DMS153 treated with DMSO at 0.1 percent for 48 hours (cell line): Measurements from ENCODE around the gene GJA10.
"Not testable (repeated sequence)": the region's sequence is repeated elsewhere in the genome, so short reads cannot be mapped to it uniquely, and the experiment has no call there.

Experiments used
- DNase-seq: peaks from one replicate; lab custom pipeline; 2025; ENCODE audit not compliant: unreplicated experiment; lab: John Stamatoyannopoulos, UW

GJA10 gene

DNA sequence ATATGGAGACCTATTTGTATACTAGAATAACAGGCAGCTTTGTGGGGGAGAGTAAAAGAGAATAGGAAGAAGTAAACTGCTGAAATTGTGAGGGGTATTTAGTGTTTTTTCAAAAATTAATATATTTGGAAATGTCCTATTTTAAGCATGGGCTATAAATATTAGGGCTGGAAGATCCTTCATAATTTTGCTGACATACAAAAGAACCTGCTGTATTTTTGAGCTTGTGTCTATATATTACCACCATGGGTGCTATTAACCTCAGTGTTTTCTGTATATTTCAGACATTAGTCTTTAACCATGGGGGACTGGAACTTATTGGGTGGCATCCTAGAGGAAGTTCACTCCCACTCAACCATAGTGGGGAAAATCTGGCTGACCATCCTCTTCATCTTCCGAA lies at the start of gene GJA10:
GJA10 (plus strand) TSS at position 301 of the 400 bp plus-strand sequence; CDS start at position 301, 0 bp downstream.
- no peak for DNase-seq

DNA sequence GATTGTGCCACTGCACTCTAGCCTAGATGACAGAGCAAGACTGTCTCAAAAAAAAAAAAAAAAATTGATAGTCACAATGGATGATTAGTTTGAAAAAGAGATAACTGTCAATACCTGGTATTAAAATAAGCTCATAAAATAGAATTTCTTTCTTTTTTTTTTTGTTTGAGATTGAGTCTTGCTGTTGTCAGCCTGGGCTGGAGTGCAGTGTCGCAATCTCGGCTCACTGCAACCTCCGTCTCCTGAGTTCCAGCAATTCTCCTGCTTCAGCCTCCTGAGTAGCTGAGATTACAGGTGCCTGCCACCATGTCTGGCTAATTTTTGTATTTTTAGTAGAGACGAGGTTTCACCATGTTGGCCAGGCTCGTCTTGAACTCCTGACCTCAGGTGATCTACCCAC lies 46.8 kb upstream of the GJA10 start:
- not testable (repeated sequence) for DNase-seq

DNA sequence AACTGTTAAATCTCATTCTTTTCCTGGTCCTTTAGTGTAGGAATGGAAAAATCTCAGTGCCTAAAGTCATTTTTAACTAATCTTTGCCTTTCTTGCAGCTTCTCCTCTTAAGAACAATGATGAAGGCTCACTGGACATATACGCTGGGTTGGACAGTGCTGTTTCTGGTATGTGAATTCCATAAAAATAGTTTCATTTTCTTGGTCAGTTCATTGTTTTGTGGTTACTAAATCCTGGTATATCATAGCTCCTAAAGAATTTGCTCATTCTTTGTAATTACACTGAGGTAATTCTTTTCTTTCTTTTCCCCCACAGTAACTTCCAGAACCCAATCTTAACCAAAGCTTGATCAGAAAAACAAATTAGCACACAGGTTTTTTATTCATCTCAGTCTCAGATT lies 41.2 kb upstream of the GJA10 start:
- no peak for DNase-seq

DNA sequence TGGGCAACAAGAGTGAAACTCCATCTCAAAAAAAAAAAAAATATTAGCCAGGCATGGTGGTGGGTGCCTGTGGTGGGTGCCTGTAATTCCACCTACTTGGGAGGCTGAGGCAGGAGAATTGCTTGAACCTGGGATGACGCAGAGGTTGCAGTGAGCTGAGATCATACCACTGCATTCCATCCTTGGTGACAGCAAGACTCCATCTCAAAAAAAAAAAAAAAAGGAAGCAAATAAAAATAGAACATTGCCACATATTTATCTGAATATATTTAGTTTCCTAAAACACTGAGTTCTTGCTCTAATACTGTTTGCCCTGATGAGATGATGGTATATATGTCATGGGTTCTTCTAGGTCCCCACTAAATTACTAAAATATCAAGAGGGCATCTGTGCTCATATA lies 36.2 kb upstream of the GJA10 start:
- no peak for DNase-seq

DNA sequence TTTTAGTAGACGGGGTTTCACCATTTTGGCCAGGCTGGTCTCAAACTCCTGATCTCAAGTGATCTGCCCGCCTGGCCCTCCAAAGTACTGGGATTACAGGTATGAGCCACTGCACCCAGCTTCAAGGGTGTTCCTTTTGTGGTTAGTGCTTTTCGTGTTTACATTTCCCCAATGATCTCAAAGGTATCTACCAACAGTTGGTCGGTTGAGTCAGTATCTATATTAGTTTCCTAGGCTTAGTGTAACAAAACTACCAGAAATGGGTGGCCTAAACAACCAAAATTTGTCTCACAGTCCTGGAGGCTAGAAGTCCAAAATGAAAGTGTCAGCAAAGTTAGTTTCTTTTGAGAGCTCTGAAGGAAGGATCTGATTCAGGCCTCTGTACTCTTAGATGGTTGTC lies 34.5 kb upstream of the GJA10 start:
- no peak for DNase-seq

DNA sequence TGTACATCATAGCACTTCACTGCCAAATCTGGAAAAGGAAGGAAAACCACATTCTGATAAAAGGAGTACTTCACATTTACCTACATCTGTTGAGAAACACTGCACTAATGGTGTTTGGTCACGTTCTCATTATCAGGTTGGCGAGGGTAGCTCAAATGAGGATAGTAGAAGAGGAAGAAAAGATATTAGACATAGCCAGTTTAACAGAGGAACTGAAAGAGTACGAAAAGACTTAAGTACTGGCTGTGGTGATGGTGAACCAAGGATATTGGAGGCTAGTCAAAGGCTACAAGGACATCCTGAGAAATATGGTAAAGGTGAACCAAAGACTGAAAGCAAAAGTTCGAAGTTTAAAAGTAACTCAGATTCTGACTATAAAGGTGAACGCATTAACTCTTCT lies 32.0 kb upstream of the GJA10 start:
- no peak for DNase-seq

DNA sequence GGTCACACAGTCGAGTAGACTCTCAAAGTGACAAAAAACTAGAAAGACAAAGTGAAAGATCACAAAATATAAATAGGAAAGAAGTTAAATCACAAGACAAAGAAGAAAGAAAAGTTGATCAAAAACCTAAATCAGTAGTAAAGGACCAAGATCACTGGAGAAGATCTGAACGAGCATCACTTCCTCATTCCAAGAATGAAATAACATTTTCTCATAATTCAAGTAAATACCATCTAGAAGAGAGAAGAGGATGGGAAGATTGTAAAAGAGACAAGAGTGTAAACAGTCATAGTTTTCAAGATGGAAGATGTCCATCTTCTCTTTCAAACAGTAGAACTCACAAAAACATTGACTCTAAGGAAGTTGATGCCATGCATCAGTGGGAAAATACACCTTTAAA lies 31.6 kb upstream of the GJA10 start:
- no peak for DNase-seq

DNA sequence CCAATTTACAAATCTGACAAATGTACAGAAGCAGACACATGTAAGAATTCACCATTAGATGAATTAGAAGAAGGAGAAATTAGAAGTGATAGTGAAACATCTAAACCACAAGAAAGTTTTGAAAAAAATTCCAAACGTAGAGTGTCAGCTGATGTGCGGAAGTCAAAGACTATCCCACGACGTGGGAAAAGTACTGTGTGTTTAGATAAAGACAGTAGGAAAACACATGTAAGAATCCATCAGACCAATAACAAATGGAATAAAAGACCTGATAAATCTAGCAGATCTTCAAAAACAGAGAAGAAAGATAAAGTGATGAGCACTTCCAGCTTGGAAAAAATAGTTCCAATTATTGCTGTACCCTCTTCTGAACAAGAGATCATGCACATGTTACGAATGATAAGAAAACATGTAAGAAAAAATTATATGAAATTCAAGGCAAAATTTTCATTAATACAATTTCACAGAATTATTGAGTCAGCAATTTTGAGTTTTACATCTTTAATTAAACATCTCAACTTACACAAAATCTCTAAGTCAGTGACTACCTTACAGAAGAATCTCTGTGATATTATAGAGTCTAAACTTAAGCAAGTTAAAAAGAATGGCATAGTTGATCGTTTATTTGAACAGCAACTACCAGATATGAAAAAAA lies 28.1 kb upstream of the GJA10 start:
- no peak for DNase-seq

DNA sequence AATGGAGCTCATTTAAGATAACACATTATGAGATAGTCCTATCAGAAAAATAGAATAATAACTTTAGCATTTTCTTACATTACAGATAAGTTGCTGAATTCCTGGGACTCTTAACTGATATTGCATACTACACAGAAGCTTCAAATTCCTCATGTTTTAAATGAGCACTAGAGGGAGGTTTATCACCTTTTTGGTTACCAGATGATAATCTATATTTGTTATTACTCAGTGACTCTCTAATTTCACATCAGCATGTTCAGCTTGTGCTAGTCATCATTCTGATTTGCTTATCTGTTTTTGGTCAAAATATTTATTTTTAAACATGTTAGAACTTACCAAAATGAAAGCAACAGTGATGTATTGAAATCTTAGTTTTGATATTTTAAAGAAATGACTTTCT lies 20.5 kb upstream of the GJA10 start:
- DNase-seq = no peak

DNA sequence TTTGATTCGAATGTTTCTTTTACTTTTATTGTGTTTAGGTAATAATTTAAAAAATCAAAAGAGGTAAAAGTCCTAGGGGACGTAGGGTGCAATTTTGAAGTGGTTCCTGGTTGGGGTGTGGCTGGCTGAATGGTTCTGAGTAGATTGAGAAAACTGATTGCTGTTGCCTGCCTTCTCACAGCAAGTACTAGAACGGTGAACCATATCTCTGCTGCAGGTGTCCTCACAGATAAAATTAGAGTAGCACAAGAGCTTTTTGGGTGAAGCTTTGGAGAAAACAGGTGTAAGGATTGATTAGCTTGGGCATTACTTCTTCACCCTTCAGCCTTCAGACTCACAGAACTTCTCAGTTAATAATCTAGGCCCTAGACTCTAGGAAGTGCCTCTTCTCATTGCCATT lies 19.8 kb upstream of the GJA10 start:
- no peak for DNase-seq

DNA sequence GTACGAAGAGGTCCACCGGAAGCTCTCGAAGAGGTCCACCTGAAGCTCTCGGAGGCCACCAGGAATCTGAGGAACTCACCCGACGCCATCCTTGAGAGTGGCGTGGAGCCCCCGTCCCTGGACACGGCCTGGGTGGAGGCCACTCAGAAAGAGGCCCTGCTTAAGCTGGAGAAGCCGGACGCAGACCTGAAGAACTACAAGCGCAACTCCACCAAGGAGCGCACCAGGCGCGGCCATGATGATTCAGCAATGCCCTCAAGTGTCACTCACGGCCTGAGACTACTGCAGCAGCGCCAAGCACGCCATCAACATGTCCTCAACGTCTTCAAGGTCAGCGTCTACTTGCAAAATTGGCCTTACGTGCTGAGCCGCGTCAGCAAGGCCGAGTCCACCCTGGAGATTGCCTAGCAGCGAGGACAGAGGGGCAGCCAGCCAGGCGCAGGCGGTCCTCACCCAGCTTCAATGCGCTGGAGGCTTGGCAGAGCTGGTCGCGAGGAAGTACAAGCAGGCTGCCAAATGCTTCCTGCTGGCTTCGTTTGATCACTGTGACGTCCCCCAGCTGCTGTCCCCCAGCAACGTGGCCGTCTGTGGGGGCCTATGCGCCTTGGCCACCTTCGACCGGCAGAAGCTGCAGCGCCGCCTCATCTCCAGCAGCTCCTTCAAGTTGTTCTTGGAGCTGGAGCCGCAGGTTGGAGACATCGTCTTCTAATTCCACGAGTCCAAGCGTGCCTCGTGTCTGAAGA lies 7.7 kb upstream of the GJA10 start:
- DNase-seq = no peak

DNA sequence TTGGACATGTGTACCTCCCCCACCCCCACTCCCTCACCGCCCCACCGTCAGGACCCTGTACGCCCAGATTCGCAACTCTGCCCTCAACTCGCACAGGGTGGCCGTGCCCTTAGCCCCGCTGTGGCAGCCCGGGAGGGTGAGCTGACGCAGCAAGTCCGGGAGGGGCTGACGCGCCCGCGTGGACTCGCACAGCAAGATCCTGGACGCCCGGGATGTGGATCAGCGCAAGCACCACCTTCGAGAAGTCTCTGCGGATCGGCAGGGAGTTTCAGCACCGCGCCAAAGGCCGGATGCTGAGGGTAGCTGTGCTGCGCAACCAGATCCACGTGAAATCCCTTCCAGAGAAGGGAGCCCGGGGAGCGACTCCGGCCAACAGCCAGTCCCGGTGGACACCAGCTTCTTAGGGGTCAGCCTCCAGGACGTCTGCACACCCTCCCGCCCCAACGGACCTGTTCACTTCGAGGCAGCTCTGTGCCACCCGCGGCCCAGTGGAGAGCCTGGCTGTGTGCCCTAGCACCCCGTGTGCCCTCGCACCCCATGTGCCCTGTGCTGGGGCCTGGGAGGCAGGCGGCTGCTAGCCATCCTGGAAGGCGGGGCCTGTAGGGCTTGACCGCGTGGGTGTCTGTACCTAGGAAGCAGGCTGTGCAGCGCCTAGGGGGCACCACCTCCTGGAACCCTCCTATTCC lies 6.7 kb upstream of the GJA10 start:
- DNase-seq = no peak

DNA sequence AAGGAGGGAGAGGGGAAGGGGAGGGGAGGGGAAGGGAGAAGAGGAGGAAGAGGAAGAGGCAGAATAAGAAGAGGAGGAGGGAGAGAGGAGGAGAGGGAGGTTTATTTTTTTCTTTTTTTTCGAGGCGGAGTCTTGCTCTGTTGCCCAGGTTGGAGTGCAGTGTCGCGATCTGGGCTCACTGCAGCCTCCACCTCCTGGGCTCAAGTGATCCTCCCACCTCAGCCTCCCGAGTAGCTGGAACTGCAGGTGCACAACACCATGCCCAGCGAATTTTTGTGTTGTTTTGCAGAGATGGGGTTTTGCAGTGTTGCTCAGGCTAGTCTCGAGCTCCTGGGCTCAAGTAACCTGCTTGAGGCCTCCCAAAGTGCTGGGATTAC lies 6.1 kb upstream of the GJA10 start:
- DNase-seq = no peak

DNA sequence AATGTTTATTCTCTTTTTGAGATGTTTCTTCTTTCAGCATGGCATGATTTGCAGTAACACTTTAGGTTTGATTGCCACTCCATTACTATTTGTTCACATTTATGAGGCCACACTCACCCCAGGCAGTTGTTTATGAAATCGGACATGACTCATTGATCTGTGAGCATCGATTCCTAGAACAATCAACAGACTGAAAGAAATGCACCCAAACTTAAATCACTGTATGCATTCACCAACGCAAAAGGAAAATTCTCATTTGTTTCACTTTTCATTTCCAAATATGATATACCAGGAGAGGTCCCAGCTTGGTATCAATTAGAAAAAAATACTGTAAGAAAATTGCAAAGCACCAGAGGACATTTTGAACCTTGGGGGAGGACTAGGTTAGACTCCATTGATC lies 5.4 kb upstream of the GJA10 start:
- DNase-seq = no peak

DNA sequence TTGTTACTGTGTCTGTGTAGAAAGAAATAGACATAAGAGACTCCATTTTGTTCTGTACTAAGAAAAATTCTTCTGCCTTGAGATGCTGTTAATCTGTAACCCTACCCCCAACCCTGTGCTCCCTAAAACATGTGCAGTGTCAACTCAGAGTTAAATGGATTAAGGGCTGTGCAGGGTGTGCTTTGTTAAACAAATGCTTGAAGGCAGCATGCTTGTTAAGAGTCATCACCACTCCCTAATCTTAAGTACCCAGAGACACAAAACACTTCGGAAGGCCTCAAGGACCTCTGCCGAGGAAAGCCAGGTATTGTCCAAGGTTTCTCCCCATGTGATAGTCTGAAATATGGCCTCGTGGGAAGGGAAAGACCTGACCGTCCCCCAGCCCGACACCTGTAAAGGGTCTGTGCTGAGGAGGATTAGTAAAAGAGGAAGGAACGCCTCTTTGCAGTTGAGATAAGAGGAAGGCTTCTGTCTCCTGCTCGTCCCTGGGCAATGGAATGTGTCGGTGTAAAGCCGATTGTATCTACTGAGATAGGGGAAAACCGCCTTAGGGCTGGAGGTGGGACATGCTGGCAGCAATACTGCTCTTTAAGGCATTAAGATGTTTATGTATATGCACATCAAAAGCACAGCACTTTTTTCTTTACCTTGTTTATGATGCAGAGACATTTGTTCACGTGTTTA lies 3.3 kb upstream of the GJA10 start:
- DNase-seq = not testable (repeated sequence)

DNA sequence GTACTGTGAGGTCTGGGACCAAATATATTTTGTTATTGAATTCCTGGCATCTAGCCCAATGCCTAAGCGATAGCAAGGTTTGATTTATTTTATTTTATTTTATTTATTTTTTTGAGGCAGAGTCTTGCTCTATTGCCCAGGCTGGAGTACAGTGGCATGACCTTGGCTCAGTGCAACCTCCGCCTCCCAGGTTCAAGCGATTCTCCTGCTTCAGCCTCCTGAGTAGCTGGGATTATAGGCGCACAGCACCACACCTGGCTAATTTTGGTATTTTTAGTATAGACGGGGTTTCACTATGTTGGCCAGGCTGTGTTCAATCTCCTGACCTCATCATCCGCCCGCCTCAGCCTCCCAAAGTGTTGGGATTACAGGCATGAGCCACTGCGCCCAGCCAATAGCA lies 1.7 kb upstream of the GJA10 start:
- not testable (repeated sequence) for DNase-seq

DNA sequence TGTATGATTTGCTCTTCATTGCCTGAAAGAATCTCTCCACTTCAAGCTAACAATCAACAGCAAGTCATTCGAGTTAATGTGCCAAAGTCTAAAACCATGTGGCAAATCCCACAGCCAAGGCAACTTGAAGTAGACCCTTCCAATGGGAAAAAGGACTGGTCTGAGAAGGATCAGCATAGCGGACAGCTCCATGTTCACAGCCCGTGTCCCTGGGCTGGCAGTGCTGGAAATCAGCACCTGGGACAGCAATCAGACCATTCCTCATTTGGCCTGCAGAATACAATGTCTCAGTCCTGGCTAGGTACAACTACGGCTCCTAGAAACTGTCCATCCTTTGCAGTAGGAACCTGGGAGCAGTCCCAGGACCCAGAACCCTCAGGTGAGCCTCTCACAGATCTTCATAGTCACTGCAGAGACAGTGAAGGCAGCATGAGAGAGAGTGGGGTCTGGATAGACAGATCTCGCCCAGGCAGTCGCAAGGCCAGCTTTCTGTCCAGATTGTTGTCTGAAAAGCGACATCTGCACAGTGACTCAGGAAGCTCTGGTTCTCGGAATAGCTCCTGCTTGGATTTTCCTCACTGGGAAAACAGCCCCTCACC lies 1.1 kb downstream of the GJA10 start:
- DNase-seq = no peak

DNA sequence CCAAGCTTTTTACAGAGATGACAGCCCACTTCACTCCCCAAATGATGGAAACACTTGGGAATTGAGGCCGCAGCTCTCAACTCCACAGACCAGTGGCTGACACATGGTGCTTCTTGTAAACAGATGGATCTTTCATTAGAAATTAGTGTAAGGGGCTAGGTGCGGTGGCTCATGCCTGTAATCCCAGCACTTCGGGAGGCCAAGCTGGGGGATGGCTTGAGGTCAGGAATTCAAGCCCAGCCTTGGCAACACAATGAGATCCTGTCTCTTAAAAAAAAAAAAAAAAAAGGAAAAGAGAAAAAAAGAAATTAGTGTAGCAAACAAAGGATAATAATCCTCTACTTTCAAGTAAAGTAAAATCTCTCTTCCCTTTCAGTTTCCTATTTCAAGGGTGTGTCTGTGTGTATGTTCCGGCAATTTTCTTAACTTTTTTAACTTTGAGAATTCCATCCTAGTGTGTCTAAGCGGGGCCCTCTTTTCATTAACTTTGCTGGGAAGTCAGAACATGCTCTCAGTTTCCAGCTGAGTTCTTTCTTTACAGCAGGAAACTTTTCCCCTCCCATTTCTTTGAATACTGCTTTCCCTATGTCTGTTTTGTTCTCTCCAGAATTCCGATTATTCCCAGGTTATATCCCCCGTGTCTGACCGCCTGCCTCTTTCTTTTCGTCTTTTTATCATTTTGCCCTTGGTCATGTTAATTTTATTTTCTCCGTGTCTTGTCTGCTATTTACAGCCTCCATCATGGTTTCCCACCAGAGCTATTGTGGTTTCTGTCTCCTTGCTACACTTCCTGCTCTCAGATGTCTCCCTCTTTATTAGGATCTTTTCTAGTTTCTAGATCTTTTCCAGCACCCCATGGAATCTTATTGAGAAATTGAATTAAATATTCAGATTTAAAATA lies 16.0 kb downstream of the GJA10 start:
- not testable (repeated sequence) for DNase-seq

DNA sequence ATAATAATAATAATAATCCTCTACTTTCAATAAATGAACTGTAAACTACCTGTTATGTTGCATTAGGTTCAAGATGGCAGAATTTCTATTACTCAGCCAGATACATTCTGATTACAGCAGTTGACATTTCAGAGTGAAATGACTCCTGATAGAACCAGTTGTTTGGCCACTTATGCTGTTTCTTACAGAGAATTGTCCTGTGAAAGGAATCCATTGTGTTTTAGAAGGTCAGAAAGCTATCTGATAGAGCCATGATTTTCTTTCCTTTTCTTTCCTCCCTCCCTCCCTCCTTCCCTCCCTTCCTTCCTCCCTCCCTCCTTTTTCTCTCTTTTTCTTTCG lies 16.6 kb downstream of the GJA10 start:
- no peak for DNase-seq

DNA sequence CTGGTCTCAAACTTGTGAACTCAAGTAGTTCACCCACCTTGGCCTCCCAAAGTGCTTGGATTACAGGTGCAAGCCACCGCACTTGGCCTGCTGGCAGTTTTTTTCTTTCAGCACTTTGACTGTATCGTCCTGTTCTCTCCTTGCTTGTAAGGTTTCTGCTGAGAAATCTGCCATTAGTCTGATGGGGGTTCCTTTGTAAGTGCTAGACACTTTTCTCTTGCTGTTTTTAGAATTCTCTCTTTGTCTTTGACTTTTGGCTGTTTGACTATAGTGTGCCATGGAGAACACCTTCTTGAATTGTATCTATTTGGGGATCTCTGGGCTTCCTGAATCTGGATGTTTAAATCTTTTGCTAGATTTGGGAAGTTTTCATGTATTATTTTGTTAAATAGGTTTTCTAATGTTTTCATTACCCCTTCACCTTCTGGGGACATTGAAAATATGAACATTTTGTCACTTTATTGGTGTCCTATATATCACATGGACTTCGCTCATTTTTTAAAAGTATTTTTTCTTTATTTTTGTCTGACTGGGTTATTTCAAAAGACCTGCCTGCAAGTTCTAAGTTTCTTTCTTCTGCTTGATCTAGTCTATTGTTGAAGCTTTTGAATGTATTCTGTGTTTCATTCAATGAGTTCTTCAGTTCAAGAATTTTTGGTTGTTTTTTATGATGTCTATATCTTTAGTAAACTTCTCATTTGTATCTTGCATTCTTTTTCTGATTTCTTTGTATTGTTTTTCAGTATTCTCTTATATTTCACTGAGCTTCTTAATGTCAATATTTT lies 22.1 kb downstream of the GJA10 start:
- no peak for DNase-seq
